A549 (cell line): ENCODE results near the gene ADAMTSL4. TPM values are rescaled to one million over a fixed set of nuclear protein-coding genes. Genes with fewer than 3 reads are reported as not detected.
A peak's percentile ranks its signal among the peaks of the same experiment; 100 is the strongest.
"Not testable (repeated sequence)": the region's sequence is repeated elsewhere in the genome, so short reads cannot be mapped to it uniquely, and the experiment has no call there.

Experiments
- ATAC-seq, 2 experiments: fragments of 200-7000 bp in 1 of 2; fragments of >200 bp in 1 of 2; cut with Nextera tagmentation in 1 of 2; cut with Tn5 transposase in 1 of 2; 3 replicates each; pipeline versions ENCODE4 v1.8.0 to v1.9.1; 2018 to 2020; ENCODE audit warnings: mild to moderate bottlenecking in 1 of 2, moderate library complexity in 1 of 2
- CTCF ChIA-PET: fragments of 300-600 bp; sonication (Branson Sonifier 250); formaldehyde crosslinking; extraction: SDS; loops from one replicate; lab custom pipeline; 2021; ENCODE audit warnings: antibody characterized with exemption, inconsistent platforms; lab: Yijun Ruan, JAX
- POLR2A ChIA-PET: fragments of 350-600 bp; formaldehyde crosslinking; extraction: SDS; loops from one replicate; lab custom pipeline; 2021; ENCODE audit warnings: antibody characterized with exemption, inconsistent platforms; lab: Yijun Ruan, JAX
- DNase-seq, 2 experiments: peaks; one replicate each; pipeline versions ENCODE4 v3.0.0 to v3.0.0-alpha.2; 2011 to 2016; ENCODE audit warnings: low read depth in 1 of 2, low spot score in 1 of 2
- FAIRE-seq: peaks from 2 replicates; lab custom pipeline; 2011; peaks lifted over from hg19 to GRCh38; lab: Jason Lieb, UNC
- H3K27ac ChIP-seq, 2 experiments: fragments of >200 bp; sonication (Bioruptor Twin); formaldehyde crosslinking; 3 replicates each; pipeline ENCODE4 v1.5.1; 2016 to 2017
- H3K4me1 ChIP-seq: fragments of >200 bp; sonication (Bioruptor Twin); formaldehyde crosslinking; 3 replicates; pipeline ENCODE4 v1.6.1; 2016
- H3K4me2 ChIP-seq: fragments of >200 bp; sonication (Bioruptor Twin); formaldehyde crosslinking; 3 replicates; pipeline ENCODE4 v1.6.1; 2016
- H3K4me3 ChIP-seq: fragments of >200 bp; sonication (Bioruptor Twin); formaldehyde crosslinking; 3 replicates; pipeline ENCODE4 v1.5.1; 2016
- H3K9me3 ChIP-seq: fragments of >200 bp; sonication (Bioruptor Twin); formaldehyde crosslinking; 3 replicates; pipeline ENCODE4 v1.6.1; 2016
- ATOH8 ChIP-seq: fragments of 250-450 bp; sonication (Bioruptor Pico); IDR thresholded peaks from 2 replicates; pipeline ENCODE4 v1.5.0; 2020; ENCODE audit warnings: low read depth, mild to moderate bottlenecking, moderate library complexity
- BCL3 ChIP-seq: fragments of >200 bp; sonication (Bioruptor Twin); formaldehyde crosslinking; IDR thresholded peaks from 3 replicates; pipeline ENCODE4 v1.6.1; 2016
- EHF ChIP-seq: fragments of 250-450 bp; sonication (Bioruptor Pico); IDR thresholded peaks from 2 replicates; pipeline ENCODE4 v1.5.0; 2020; ENCODE audit warnings: mild to moderate bottlenecking
- ESRRA ChIP-seq: fragments of 150-350 bp; IDR thresholded peaks from 2 replicates; pipeline ENCODE4 v1.6.1; 2014; ENCODE audit warnings: mild to moderate bottlenecking, low read length, borderline replicate concordance
- FOSB ChIP-seq: fragments of 250-450 bp; sonication (Bioruptor Pico); IDR thresholded peaks from 2 replicates; pipeline ENCODE4 v1.5.0; 2020; ENCODE audit warnings: mild to moderate bottlenecking, moderate library complexity
- FOSL2 ChIP-seq, 2 experiments: fragments of 450-650 bp in 1 of 2; fragments of >200 bp in 1 of 2; sonication (Bioruptor Twin) in 1 of 2; formaldehyde crosslinking; IDR thresholded peaks; 2 replicates each; pipeline versions ENCODE4 v1.5.0 to v1.6.1; 2016 to 2020; ENCODE audit warnings: mild to moderate bottlenecking in 1 of 2, moderate library complexity in 1 of 2
- HMGXB4 ChIP-seq: fragments of 250-450 bp; sonication (Bioruptor Pico); IDR thresholded peaks from 2 replicates; pipeline ENCODE4 v1.5.0; 2021; ENCODE audit warnings: mild to moderate bottlenecking, moderate library complexity, borderline replicate concordance
- HOXA7 ChIP-seq: fragments of 250-450 bp; sonication (Bioruptor Pico); IDR thresholded peaks from 2 replicates; pipeline ENCODE4 v1.5.0; 2020; ENCODE audit warnings: mild to moderate bottlenecking, moderate library complexity
- JUN ChIP-seq, 2 experiments: fragments of >200 bp; sonication (Bioruptor Twin); formaldehyde crosslinking; IDR thresholded peaks; 2 replicates in 1 of 2; 3 replicates in 1 of 2; pipeline ENCODE4 v1.6.1; 2016 to 2017
- JUNB ChIP-seq: fragments of >200 bp; sonication (Bioruptor Twin); formaldehyde crosslinking; IDR thresholded peaks from 2 replicates; pipeline ENCODE4 v1.6.1; 2016
- KDM1A ChIP-seq: fragments of 200-600 bp; sonication (generic); IDR thresholded peaks from 2 replicates; pipeline ENCODE4 v1.6.1; 2016; ENCODE audit warnings: low read depth, mild to moderate bottlenecking
- KDM5A ChIP-seq: fragments of 200-600 bp; sonication (generic); IDR thresholded peaks from 2 replicates; pipeline ENCODE4 v1.6.1; 2016; ENCODE audit warnings: antibody characterized with exemption, mild to moderate bottlenecking
- NFE2L2 ChIP-seq: fragments of 150-350 bp; conservative IDR thresholded peaks from 2 replicates; pipeline ENCODE4 v1.6.1; 2014; ENCODE audit warnings: low read length
- POLR2A ChIP-seq: IDR thresholded peaks from 2 replicates; pipeline ENCODE4 v1.6.1; 2012; ENCODE audit warnings: mild to moderate bottlenecking, low read length
- RFX5 ChIP-seq: fragments of 450-650 bp; IDR thresholded peaks from 2 replicates; pipeline ENCODE4 v1.7.1; 2014; ENCODE audit warnings: antibody characterized with exemption, mild to moderate bottlenecking, moderate library complexity
- SREBF2 ChIP-seq: fragments of 450-650 bp; IDR thresholded peaks from 2 replicates; pipeline ENCODE4 v1.6.1; 2014; ENCODE audit warnings: mild to moderate bottlenecking, moderate library complexity
- TFCP2L1 ChIP-seq: fragments of 250-450 bp; sonication (Bioruptor Pico); IDR thresholded peaks from 2 replicates; pipeline ENCODE4 v1.5.0; 2021; ENCODE audit warnings: mild to moderate bottlenecking
- ZC3H11A ChIP-seq: fragments of 450-650 bp; IDR thresholded peaks from 2 replicates; pipeline ENCODE4 v1.6.1; 2014; ENCODE audit warnings: antibody characterized with exemption, mild to moderate bottlenecking
- ZNF302 ChIP-seq: fragments of 250-450 bp; sonication (Bioruptor Pico); IDR thresholded peaks from 2 replicates; pipeline ENCODE4 v1.9.0; 2021; ENCODE audit warnings: inconsistent platforms, mild to moderate bottlenecking, moderate library complexity
- WGBS: methylation state at CpG from one replicate; pipeline ENCODE4 v1.1.6; 2017; ENCODE audit errors: missing lambda C conversion rate; 5-methylcytosine and 5-hydroxymethylcytosine counted together
- polyA plus RNA-seq, 4 experiments: library from polyadenylated mRNA; depleted of rRNA in 3 of 4; stranded (reverse); fragments of >200 nt; fragmentation: RNase III in 1 of 4; extraction: RNeasy Plus Mini Kit Qiagen cat#74134 plus additional on column Dnase treatment in 1 of 4; gene quantifications; 2 replicates in 3 of 4; 3 replicates in 1 of 4; pipeline ENCODE4 v1.2.3, GENCODE V29; 2011 to 2017
- TF ChIP-seq, protein P1 (sequence below): IDR thresholded peaks from 2 replicates; pipeline ENCODE4 v1.6.1; 2012

Gene ADAMTSL4
- polyA plus RNA-seq, 2 of the 4 experiments (the other 2 are of a cell fraction) = 1.3 to 2.0 TPM

GRCh38 chr1:150604226-150604588 lies 55.0 kb downstream of the ADAMTSL4 start:
- ATAC-seq (peak in 1 of 2 experiments; percentile 46; a peak in 2 of 6 replicates), FAIRE-seq (no peak), DNase-seq (no peak)
- Histone ChIP-seq H3K4me3 (no peak overlapping the region), H3K27ac (peak overlapping the region; percentile 89), H3K9me3 (no peaks in the 10 kb centered on the region), H3K4me1 (peaks cover 36% of the 10 kb centered on the region), H3K4me2 (peak overlapping the region; percentile 65)
- CTCF ChIA-PET = interaction anchor here (1.3 to 4.8 kb wide), 3 partner anchors 11 to 44 kb away, joined by 4 to 42 read pairs (median 7); no protein-coding TSS in a partner anchor
- TF ChIP-seq, protein P1, sequence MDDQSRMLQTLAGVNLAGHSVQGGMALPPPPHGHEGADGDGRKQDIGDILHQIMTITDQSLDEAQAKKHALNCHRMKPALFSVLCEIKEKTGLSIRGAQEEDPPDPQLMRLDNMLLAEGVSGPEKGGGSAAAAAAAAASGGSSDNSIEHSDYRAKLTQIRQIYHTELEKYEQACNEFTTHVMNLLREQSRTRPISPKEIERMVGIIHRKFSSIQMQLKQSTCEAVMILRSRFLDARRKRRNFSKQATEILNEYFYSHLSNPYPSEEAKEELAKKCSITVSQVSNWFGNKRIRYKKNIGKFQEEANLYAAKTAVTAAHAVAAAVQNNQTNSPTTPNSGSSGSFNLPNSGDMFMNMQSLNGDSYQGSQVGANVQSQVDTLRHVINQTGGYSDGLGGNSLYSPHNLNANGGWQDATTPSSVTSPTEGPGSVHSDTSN = no peak
- TF ChIP-seq FOSL2 (IDR thresholded peaks at IDR 0.05) = no peak
- no peak for TF ChIP-seq FOSL2 (CRISPR knock-in tag; IDR thresholded peaks at IDR 0.05)
- no peak for TF ChIP-seq EHF (CRISPR knock-in tag)
- 0 out of 2 replicates have a peak, but pooled peaks have one; percentile 10 for TF ChIP-seq HOXA7 (CRISPR knock-in tag)
- no peak for TF ChIP-seq JUN (IDR thresholded peaks at IDR 0.05)
- TF ChIP-seq ATOH8 = peak; percentile 16; the same call in 1 of the 2 replicates
- POLR2A ChIA-PET = interaction anchor here (1.0 to 3.4 kb wide), 5 partner anchors 9 to 42 kb away, joined by 3 to 49 read pairs (median 8); partner anchors contain the start of genes ENSA and MCL1
- 34% methylated on average over 2 of the region's 2 CpGs for WGBS

DNA sequence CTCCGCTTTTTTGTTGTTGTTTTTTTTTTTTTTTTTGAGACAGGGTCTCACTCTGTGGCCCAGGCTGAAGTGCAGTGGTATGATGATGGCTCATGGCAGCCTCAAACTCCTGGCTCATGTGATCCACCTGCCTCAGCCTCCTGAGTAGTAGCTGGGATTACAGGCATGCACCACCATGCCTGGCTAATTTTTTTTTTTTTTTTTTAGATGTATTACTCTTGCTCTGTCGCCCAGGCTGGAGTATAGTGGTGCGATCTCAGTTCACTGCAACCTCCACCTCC lies 56.2 kb downstream of the ADAMTSL4 start:
- not testable (repeated sequence) for H3K4me3 ChIP-seq, FAIRE-seq, ATAC-seq, H3K9me3 ChIP-seq, DNase-seq
- POLR2A ChIA-PET = interaction anchor here (0.6 to 3.4 kb wide), 2 partner anchors 26 to 371 kb away, joined by 3 to 49 read pairs; partner anchors contain the start of gene MCL1
- 85% methylated on average over 3 of the region's 3 CpGs for WGBS
- CTCF ChIA-PET = interaction anchor here (0.7 to 9.7 kb wide), 5 partner anchors 16 to 45 kb away, joined by 4 to 53 read pairs (median 6); no protein-coding TSS in a partner anchor
- Histone ChIP-seq H3K27ac (peak overlapping the region; percentile 89), H3K4me2 (peak overlapping the region; percentile 65), H3K4me1 (peaks cover 47% of the 10 kb centered on the region)

DNA sequence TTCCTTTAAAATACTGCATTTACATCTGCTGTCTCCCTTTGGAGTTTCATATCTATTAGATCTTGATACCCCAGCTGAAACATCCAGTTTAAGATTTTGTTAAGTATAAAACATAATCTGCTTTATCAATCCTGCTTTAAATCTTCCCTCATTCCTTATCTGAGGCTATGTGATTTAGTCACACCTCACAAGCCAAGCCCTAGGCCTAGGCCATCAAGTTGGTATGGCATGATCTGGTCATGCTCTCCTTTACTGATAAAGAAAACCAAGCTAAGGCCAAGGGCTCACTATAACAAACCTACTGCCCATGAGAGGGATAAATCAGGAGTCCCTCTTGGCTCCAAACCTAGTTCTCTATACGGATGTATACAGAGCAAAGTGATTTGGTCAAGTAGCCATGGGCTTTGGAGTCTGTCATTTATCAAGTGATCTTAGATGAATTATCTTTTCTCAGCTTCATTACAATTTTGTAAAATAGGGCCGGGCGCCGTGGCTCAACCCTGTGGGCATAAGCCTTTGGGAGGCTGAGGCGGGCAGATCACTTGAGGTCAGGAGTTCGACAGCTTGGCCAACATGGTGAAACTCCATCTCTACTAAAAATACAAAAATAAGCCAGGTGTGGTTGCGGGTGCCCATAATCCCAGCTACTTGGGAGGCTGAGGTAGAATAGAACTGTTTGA lies 57.4 kb downstream of the ADAMTSL4 start:
- 97% methylated on average over 7 of the region's 7 CpGs for WGBS
- Histone ChIP-seq H3K4me3 (no peak overlapping the region), H3K4me2 (no peak overlapping the region), H3K4me1 (peaks cover 49% of the 10 kb centered on the region), H3K27ac (peak overlapping the region; percentile 89), H3K9me3 (no peaks in the 10 kb centered on the region)
- FAIRE-seq (no peak), DNase-seq (no peak), ATAC-seq (no peak)
- ChIA-PET POLR2A (interaction anchor here (1.0 kb wide), 1 partner anchor 27 kb away, joined by 5 read pairs; the partner anchor contains the start of gene MCL1), CTCF (interaction anchor here (1.1 to 9.7 kb wide), 4 partner anchors 15 to 154 kb away, joined by 3 to 53 read pairs (median 22); partner anchors contain the start of gene ENSA)
- TF ChIP-seq BCL3 (no peak), POLR2A (no peak), KDM1A (no peak), NFE2L2 (no peak), FOSB (CRISPR knock-in tag) (no peak), RFX5 (no peak), JUNB (no peak), KDM5A (no peak)

- ChIA-PET POLR2A (interaction anchor here (1.0 to 2.2 kb wide), 2 partner anchors 30 to 48 kb away, joined by 4 to 7 read pairs; partner anchors contain the start of gene MCL1), CTCF (interaction anchor here (0.6 to 9.7 kb wide), 6 partner anchors 11 to 723 kb away, joined by 3 to 53 read pairs (median 4); partner anchors contain the start of gene ENSA)
- DNase-seq (no peak), FAIRE-seq (no peak), ATAC-seq (no peak)
- Histone ChIP-seq H3K9me3 (peaks cover 2% of the 10 kb centered on the region; the same call in 1 of the 3 replicates), H3K4me3 (no peak overlapping the region), H3K27ac (peak overlapping the region; percentile 89 to 95), H3K4me2 (no peak overlapping the region), H3K4me1 (peaks cover 61% of the 10 kb centered on the region)
- no peak for TF ChIP-seq HMGXB4 (CRISPR knock-in tag)
- no peak for TF ChIP-seq ESRRA
- TF ChIP-seq ZNF302 (CRISPR knock-in tag) = no peak
- no peak for TF ChIP-seq JUN (IDR thresholded peaks at IDR 0.05)
- no peak for TF ChIP-seq ZC3H11A
- no peak for TF ChIP-seq SREBF2
- TF ChIP-seq TFCP2L1 (CRISPR knock-in tag) = no peak
- WGBS = 90% methylated on average over 2 of the region's 2 CpGs
Measured at GRCh38 chr1:150609732-150610131, 60.5 kb downstream of the ADAMTSL4 start.
